Osteoblast (primary cell): ENCODE data around the gene RBFOX2. TPM values are rescaled to one million over a fixed set of nuclear protein-coding genes. Genes with fewer than 3 reads are reported as not detected.

Source experiments
- DNase-seq: peaks from one replicate; pipeline ENCODE4 v3.0.0; 2011; ENCODE audit warnings: low spot score, mixed read lengths; ENCODE audit not compliant: insufficient read length; ENCODE audit errors: missing footprints
- H2AFZ ChIP-seq: 2 replicates; pipeline ENCODE4 v1.6.0; 2011; ENCODE audit warnings: mild to moderate bottlenecking, low read length
- H3K27ac ChIP-seq: 2 replicates; pipeline ENCODE4 v1.5.1; 2011; ENCODE audit warnings: mild to moderate bottlenecking, low read depth, low read length, moderate library complexity
- H3K27me3 ChIP-seq: 2 replicates; pipeline ENCODE4 v1.6.0; 2012; ENCODE audit warnings: mild to moderate bottlenecking, control low read depth, inconsistent platforms, low read length, moderate library complexity; ENCODE audit not compliant: insufficient read depth
- H3K36me3 ChIP-seq: 2 replicates; pipeline ENCODE4 v1.5.1; 2011; ENCODE audit warnings: mild to moderate bottlenecking, low read length, control low read depth, moderate library complexity; ENCODE audit not compliant: insufficient read depth
- H3K4me1 ChIP-seq: 2 replicates; pipeline ENCODE4 v1.5.1; 2011; ENCODE audit warnings: mild to moderate bottlenecking, low read length, control low read depth, moderate library complexity; ENCODE audit not compliant: insufficient read depth
- H3K4me2 ChIP-seq: 2 replicates; pipeline ENCODE4 v1.6.0; 2011; ENCODE audit warnings: mild to moderate bottlenecking, low read length; ENCODE audit not compliant: insufficient read depth
- H3K4me3 ChIP-seq: fragments of 200-600 bp; sonication (generic); 3 replicates; pipeline ENCODE4 v1.5.1; 2012; ENCODE audit warnings: mild to moderate bottlenecking, low read length, inconsistent platforms; ENCODE audit not compliant: insufficient read depth
- H3K79me2 ChIP-seq: 2 replicates; pipeline ENCODE4 v1.6.0; 2012; ENCODE audit warnings: mild to moderate bottlenecking, low read length, control low read depth, inconsistent platforms; ENCODE audit not compliant: insufficient read depth
- H3K9me3 ChIP-seq: 2 replicates; pipeline ENCODE4 v1.5.1; 2011; ENCODE audit warnings: low read depth, low read length, control low read depth
- H4K20me1 ChIP-seq: 2 replicates; pipeline ENCODE4 v1.6.0; 2012; ENCODE audit warnings: mild to moderate bottlenecking, low read length, control low read depth; ENCODE audit not compliant: insufficient read depth
- total RNA-seq: library from RNA; depleted of rRNA; stranded (reverse); fragments of >200 nt; gene quantifications from 2 replicates; pipeline ENCODE4 v1.2.3, GENCODE V29; 2012
- TF ChIP-seq, protein P1 (sequence below): IDR thresholded peaks from 2 replicates; pipeline ENCODE4 v1.5.1; 2011; ENCODE audit warnings: mild to moderate bottlenecking, low read depth, low read length, moderate library complexity; ENCODE audit errors: extremely low read depth

Gene RBFOX2
- total RNA-seq, 1 donor, result 171 TPM

DNA sequence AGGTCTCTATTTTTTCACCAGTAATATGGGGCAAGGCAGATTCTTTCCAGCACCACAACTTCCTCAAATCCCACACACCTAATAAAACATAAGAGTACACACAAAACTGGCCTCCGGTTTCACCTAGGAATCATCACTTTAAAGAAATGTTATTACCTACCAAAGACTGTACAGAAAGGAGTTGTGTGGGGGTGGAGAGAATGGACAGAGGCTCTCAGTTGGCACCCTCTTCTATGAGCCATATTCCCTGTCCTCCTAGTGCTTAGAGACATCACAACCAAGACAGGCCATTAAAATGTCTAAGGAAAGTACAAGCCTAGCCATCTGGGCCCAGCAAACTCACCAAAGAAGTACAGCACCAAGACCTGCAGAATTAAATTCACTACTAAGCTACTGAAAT lies 56.1 kb downstream of the RBFOX2 start:
- H3K27me3 ChIP-seq, result no peaks in the 10 kb centered on the region
- no peak overlapping the region for H3K4me3 ChIP-seq
- peak overlapping the region; percentile 62 for H3K4me2 ChIP-seq
- DNase-seq, result no peak
- H2AFZ ChIP-seq, result no peak overlapping the region
- no peaks in the 10 kb centered on the region for H3K9me3 ChIP-seq
- H3K27ac ChIP-seq, result peak overlapping the region; percentile 76
- TF ChIP-seq, protein P1, sequence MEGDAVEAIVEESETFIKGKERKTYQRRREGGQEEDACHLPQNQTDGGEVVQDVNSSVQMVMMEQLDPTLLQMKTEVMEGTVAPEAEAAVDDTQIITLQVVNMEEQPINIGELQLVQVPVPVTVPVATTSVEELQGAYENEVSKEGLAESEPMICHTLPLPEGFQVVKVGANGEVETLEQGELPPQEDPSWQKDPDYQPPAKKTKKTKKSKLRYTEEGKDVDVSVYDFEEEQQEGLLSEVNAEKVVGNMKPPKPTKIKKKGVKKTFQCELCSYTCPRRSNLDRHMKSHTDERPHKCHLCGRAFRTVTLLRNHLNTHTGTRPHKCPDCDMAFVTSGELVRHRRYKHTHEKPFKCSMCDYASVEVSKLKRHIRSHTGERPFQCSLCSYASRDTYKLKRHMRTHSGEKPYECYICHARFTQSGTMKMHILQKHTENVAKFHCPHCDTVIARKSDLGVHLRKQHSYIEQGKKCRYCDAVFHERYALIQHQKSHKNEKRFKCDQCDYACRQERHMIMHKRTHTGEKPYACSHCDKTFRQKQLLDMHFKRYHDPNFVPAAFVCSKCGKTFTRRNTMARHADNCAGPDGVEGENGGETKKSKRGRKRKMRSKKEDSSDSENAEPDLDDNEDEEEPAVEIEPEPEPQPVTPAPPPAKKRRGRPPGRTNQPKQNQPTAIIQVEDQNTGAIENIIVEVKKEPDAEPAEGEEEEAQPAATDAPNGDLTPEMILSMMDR, result no peak
- H3K36me3 ChIP-seq, result no peaks in the 10 kb centered on the region
- H4K20me1 ChIP-seq, result peaks cover 11% of the 10 kb centered on the region
- H3K79me2 ChIP-seq, result peaks cover 79% of the 10 kb centered on the region
- peaks cover 62% of the 10 kb centered on the region for H3K4me1 ChIP-seq

DNA sequence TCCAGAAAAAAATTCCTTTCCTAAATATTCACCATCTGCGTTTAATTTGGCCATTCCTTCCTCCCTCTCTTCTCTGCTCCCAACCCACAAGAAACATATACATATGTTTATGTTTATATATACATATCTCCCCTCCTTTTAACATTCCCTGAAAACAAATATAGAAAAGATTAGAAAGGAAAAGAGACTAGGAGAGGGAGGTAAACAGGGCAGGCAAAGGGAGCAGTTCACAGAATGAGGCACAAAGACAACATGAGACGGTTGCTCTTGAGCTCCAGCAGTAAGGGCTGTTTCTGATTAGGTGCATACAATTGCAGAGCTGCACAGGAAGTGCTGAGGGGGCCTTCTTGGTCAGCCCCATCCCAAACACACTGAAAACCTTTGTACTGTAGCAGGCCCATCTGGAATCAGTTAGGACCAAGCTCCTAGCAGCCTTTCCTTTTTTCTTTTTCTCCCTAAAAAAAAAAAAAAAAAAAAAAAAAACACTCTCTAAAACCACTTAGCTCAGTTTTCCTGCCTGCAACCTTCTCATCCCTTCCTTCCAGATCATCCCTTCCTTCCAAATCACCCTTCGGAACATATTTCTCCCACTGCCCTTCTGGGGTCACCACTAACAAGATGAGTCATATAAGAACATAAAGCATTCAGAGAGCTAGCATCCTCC lies 57.0 kb downstream of the RBFOX2 start:
- no peaks in the 10 kb centered on the region for H3K36me3 ChIP-seq
- H2AFZ ChIP-seq, result no peak overlapping the region
- H3K4me2 ChIP-seq, result peak overlapping the region; percentile 62
- peak; percentile 51 for DNase-seq
- TF ChIP-seq, protein P1, result no peak
- H3K27me3 ChIP-seq, result no peaks in the 10 kb centered on the region
- H3K9me3 ChIP-seq, result no peaks in the 10 kb centered on the region
- H3K79me2 ChIP-seq, result peaks cover 84% of the 10 kb centered on the region
- H4K20me1 ChIP-seq, result peaks cover 11% of the 10 kb centered on the region
- H3K27ac ChIP-seq, result peak overlapping the region; percentile 71
- peaks cover 57% of the 10 kb centered on the region for H3K4me1 ChIP-seq
- H3K4me3 ChIP-seq, result no peak overlapping the region

DNA sequence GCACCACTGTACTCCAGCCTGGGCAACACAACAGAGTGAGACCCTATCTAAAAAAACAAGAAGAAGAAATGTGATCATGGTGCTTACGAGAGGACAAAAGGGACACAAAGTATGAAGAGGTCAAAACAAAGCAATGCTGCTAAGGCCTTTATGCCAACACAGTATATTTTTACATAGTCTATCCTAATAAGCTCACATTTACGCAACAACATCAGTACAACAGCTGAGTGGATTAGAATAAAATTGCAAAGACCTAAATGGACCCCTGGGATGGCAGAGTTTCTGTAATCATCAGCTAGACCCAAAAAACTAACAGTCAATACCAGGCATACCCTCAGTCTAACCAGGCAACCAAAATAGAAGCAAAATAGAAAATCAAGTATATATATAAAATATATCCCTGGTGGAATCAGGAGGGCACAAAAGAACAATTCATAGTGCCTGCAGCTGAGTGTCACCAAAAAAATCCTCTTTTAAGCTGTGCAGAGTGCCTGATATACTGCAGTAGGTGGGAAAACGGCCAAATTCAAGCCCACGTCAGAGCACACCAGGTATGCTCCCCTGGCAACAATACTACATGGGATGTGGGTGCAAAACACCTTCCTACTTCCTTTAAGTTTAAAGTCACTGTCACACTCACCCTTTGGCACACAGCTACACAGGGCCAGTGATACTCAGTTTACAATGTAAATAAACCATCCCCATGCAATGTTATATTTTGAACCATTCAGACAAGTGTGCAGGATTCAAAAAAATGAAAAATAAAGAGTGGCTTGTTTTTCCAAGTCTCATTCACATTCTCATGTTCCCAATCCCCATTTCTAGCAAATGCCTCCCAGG lies 57.8 kb downstream of the RBFOX2 start:
- Histone ChIP-seq H2AFZ (no peak overlapping the region), H3K27ac (peak overlapping the region; percentile 71), H3K36me3 (no peaks in the 10 kb centered on the region), H3K4me1 (peaks cover 55% of the 10 kb centered on the region), H3K79me2 (peaks cover 84% of the 10 kb centered on the region), H3K9me3 (no peaks in the 10 kb centered on the region), H4K20me1 (peaks cover 11% of the 10 kb centered on the region), H3K27me3 (no peaks in the 10 kb centered on the region), H3K4me2 (peak overlapping the region; percentile 62), H3K4me3 (no peak overlapping the region)
- DNase-seq, result no peak
- TF ChIP-seq, protein P1, result no peak

DNA sequence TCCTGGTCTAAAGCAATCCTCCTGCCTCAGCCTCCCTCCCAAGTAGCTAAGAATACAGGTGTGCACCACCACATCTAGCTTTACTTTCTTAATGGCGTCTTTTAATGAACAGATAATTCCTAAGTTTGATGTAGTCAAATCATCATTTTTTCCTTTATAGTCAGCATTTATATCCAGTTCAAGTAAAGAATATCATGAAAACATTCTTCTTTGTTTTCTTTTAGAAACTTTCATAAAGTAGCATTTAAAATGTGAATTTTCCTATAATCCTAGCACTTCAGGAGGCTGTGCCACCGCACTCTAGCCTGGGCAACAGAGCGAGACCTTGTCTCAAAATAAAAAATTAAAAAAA lies 61.6 kb downstream of the RBFOX2 start:
- H4K20me1 ChIP-seq, result peaks cover 11% of the 10 kb centered on the region
- no peak overlapping the region for H2AFZ ChIP-seq
- H3K9me3 ChIP-seq, result no peaks in the 10 kb centered on the region
- H3K4me2 ChIP-seq, result no peak overlapping the region
- no peak overlapping the region for H3K27ac ChIP-seq
- H3K79me2 ChIP-seq, result peaks cover 85% of the 10 kb centered on the region
- H3K4me3 ChIP-seq, result no peak overlapping the region
- no peaks in the 10 kb centered on the region for H3K27me3 ChIP-seq
- no peak for DNase-seq
- TF ChIP-seq, protein P1, result no peak
- peaks cover 30% of the 10 kb centered on the region for H3K4me1 ChIP-seq
- no peaks in the 10 kb centered on the region for H3K36me3 ChIP-seq
